NCI-H460 (cell line): ENCODE data around the gene HNF1A. TPM values are rescaled to one million over a fixed set of nuclear protein-coding genes. Genes with fewer than 3 reads are reported as not detected.
A peak's percentile ranks its signal among the peaks of the same experiment; 100 is the strongest.

Experiments
- DNase-seq: peaks from one replicate; pipeline ENCODE4 v3.0.0-alpha.2; 2016; ENCODE audit warnings: low read depth; ENCODE audit errors: extremely low read depth
- total RNA-seq: library from RNA; depleted of rRNA; stranded (reverse); fragments of >200 nt; shearing (Covaris generic); gene quantifications from 2 replicates; pipeline ENCODE4 v1.2.3, GENCODE V29; 2014

The HNF1A gene
- total RNA-seq, 1 experiment from 2014 or later = not detected

DNA sequence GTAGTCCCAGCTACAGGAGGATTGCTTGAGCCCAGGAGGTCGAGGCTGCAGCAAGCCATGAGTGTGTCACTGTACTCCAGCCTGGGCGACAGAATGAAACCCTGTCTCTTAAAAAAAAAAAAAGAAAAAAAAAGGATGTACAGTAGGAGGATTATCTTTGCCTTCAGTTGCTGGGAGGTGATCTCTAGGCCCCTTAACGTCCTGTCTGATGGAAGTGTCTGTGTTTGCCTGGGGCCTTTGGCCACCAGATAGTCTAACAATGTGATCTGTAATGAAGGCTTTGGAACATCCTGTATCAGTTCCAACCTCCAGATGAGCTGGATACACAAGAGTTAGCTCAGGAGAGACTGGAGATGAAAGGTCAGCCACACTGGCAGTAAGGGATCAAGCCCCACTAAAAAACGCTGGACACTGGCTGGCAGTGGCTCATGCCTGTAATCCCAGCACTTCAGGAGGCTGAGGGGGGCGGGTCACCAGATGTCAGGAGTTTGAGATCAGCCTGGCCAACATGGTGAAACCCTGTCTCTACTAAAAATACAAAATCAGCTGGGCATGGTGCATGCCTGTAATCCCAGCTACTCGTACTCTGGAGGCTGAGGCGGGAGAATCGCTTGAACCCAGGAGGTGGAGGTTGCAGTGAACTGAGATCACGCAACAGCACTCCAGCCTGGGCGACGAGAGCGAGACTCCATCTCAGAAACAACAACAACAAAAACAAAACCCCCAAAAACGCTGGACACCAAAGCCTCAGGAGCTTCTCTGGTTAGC is 19.0 kb upstream of the HNF1A start:
- DNase-seq = no peak

DNA sequence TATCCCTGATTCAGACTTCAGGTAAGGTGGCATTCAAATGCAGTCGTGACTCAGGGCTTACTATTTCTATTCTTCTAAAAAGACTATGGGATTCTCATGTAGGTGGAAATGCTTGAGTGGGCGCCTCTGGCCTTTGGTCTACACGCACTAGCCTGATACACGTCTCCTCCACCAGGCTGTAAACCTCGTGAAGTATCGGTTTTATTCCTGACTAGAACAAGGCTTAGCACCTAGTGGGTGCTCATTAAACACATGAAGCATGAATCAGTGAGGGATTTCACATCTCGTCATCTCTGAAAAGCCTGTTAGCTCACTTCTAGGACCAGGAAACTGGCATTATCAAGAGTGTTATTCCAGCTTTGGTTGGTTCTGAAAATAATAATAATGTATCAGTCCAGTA is 17.7 kb upstream of the HNF1A start:
- no peak for DNase-seq

DNA sequence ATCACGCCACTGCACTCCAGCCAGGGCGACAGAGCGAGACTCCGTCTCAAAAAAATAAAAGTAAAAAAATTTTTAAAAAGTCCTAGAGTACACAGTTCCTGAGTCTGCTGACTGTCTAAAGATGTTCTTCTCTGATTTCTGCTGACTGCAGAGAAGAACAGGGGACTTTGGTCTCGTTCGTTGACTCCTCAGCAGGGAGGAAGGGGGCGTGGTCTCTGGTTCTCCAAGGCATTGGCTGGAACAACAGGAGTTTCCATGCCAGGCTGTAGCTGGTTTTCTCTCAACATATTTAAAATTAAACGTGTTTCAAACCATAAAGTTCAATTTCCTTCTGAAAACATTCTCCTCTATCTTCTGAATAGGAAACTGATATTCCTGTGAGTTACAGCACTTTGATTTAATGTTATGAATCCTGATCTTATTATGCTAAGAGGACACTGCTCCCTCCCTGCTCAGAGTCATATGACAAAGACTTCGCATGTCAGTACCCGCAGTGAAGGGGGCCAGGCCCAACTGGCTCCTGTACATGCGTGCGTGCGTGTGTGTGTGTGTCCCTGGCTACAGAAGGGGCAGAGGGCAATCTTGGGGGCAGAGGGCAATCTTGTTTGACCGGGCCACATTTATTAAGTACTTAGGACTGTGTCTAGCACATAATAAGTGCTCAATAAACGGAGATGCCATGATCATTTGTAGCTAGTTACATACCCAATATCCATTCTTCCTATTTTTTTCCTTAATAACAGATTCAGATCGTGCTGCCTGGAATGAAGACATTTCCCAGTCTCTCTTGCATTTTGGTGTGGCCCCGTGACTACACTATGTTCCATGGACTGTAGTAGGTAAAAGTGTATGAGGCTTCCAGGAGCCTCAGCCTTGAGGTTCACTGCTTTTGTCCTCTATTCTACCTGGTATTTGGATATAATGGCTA is 16.5 kb upstream of the HNF1A start:
- no peak for DNase-seq

DNA sequence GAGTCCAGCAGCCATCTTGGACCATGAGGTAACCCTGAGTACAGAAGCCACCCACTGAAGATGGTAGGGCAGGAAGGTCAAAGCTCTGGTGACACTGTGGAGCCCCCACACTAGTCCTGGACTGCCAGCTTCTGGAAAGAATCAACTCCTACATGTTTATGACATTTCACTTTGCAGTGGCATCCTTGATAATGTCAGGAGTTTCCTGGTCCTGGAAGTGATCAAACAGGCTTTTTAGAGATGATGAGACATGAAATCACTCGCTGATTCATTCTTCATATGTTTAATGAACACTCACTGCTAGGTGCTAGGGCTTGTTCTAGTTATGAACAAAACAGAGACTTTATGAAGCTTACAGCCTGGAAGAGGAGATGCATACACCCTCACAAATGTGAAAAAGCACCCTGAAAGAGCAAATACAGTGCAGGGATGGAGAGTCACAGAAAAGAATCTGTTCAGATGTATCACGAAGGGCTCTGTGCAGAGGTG is 15.8 kb upstream of the HNF1A start:
- no peak for DNase-seq

DNA sequence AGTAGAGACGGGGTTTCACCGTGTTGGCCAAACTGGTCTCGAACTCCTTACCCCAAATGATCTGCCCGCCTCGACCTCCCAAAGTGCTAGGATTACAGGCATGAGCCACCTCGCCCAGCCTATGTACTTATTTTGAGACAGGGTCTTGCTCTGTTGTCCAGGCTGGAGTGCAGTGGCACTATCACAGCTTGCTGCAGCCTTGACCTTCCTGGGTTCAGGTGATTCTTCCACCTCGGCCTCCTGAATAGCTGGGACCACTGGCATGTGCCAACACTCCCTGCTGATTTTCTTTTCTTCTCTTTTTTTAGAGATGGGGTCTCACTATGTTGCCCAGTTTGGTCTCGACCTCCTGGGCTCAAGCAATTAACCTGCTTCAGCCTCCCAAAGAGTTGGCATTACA is 14.0 kb upstream of the HNF1A start:
- DNase-seq = no peak

DNA sequence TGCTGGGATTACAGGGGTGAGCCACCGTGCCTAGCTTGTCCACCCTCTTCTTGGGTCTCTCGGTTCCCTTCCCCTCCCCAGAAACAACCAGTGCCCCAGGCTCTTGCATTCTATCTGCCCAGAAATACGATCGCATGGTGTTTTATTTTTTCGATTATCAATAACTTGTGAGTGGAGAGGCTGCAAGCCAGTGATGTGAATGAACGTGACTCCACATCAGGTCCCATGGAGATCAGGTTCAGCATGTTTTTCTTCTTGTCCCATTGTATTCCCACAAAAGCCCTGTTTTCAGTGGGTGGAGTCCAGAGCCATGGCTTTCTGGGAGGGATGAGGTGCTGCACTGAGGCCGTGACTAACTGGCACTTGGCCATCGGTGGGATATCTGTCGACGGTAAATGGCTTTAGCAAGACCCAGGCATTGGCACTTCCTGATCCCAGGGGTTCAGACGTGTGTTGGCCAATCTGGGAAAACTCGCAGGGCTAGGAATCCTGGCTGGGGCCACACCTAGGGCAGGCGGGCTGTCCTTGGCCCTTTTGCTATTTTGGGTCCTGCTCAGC is 12.7 kb upstream of the HNF1A start:
- no peak for DNase-seq

DNA sequence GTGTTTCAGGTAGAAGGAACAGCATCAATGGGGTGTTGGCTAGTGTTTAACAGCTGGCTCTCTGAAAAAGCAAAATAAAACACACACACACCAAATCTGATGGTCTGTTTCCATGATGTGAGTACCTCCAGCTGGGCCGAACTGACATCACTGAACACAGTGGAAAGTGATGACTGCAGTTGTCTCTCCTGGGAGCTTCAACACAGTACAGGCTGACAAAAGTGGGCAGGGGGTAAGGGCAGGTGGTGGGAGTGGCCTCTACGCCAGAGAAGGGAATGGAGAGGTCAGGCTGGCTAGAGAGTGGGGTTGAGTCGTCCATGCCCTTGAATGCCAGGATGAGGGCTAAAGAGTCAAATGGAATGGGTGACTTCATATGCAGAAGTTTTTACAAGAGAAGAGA is 8.0 kb upstream of the HNF1A start:
- no peak for DNase-seq

DNA sequence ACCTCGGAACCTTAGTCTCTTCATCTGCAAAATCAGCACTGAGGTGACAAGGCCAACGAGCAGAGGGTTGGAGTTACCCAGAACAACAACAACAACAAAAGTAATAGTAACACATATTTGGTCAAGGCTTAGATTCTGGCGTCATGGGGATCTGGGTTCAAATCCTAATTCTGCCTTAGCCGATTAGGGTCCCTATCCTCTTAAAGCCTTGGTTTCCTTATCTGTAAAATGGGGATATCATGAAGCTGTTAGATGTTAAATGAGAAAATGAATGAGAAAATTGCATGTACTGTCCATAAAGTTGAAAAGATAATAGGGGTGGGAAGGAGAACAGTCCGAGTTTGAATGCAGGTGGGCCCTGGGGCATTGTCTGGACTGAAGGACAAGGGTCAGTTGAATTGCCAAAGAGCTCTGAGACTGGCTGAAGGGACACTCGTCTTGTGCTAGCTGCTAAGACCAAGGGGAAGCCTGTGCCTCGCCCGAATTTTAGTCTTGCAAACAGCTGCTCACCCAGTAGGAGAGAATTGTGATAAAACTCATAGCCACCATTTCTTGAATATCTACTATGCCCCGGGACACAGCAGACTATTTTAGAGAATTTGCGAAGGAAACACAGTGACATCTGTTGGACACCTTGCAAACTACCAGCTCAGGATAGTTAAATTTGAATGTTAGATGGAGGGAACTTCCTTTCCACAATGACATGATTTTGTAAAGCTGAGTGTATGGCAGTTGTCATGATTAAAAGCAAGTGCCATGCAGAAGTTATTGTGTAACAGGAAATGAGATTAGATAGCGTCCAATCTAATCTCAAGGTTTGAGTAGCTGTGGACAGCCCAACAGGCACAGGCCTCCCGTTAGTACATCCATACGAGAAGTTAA is 6.8 kb upstream of the HNF1A start:
- peak; percentile 64 for DNase-seq

DNA sequence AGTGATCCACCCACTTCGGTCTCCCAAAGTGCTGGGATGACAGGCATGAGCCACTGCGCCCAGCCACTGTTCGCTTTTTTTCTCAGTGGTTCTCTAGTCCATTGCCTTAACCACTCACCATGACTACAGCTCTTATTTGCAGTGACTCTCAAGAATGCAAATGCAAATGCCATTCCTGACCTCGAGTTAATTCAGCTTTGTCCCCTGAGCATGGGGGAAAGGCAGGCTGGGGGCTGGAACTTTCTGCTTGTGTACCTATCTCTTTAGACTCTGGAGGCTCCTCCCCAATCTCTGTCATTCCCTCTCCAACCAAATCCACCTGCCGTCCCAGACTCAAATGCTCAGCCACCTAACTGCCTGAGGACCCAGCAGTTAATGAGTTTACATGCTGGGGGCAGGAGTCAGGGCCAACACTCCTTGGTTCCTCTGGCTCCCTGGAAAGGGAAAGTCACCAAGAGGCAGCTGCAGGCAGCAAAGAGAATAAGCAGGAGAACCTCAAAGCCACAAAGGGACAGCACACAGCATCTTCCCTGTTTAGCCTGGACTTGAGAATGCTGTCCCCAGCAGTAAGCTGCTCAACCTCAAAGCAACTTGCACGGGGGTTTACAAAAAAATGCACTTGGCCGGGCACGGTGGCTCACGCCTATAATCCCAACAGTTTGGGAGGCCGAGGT is 5.3 kb upstream of the HNF1A start:
- DNase-seq = no peak

DNA sequence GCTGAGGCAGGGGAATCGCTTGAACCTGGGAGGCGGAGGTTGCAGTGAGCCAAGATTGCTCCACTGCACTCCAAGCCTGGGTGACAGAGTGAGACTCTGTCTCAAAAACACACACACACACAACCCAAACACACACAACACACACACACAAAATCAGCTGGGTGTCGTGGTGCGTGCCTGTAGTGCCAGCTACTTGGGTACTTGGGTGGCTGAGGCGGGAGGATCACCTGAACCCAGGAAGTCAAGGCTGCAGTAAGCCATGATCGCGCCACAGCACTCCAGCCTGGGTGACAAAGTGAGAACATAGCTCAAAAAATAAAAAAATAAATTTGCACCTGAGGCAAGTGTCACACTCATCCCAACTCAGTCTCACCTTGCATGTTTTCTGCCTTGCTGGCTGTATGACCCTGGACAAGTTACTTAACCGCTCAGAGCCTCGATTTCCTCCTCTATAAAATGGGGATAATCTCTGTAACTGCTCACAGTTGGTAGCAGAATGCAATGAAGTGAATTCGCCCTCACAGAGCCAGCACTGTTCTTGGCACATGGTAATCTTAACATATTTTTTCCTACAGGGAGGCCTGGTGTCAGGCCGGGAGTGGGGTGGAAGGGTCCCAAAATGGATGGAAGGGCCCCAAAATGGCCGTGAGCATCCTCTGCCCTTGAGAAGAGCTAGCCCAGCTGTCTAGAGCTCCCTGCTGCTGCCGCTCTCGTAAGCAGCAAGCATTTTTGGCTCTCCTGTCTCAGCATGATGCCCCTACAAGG is 630 bp upstream of the HNF1A start:
- DNase-seq = no peak

DNA sequence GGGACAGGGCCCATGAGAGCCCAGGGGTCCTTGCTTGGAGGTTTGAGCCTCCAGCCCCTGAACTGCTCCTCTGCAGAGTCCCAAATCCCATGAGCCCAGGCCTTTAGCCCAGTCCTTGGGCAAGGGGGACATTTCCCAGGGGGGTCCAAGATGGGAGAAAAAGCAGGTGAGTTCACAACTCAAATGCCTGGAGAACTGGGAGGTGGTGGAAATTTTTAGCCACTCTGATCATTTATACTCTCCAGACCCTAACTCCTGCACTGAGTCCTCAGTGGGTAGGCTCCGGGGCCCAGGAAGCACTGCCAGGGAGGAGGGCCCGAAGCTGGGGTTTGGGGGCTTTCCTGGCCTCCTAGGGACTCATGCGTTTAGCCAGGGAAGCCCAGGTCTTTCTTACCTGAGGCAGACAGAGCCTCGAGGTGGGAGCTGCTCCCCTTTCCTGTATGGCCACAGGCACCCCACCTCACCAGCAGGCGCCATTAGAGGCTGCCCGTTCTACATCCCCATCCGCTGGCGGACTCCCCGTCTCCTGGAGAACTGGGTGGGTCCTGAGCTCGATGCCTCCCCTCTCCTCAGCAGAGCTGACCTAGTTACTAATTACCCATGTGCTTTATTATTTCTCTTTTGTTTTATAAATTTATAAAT is 998 bp downstream of the HNF1A start:
- DNase-seq = no peak

DNA sequence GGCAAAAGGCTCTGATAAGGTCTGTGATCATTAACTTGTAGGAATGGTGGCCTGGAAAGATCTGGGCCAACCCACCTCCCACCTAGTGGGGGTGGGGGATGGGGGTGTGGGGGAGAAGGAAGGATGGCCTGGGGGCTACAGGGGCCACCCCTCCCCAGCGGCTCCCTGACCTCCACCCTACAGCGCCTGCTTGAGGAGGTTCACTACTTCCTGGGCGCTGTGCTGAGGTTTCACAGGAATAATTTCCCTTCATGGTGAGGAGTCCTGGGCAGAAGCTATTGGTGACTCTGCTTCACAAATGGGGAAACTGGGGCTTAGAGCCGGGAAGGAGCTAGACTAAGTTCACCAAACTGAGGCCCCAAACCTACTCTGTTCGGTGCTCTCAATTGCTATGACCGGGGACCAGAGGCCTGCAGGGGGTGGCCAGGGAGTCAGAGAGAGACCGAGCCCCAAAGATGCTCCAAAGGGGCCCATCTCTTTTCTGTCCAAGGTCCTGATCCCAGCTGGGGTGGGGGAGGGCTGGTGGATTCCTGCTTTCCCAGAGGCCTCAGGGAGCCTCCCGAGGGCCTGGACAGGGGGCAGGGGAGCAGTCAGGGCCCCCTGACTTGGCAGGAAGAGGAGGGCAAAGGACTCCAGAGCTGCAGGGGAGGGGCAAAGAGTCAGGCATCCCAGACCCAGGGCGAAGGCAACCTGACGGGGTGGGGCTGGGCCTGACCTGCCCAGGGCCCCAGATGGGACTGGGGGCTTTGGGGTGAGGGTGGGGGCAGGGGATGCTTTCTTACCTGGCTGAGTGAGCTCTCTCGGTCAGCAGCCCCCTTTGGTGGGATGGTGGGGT is 1.7 kb downstream of the HNF1A start:
- no peak for DNase-seq

DNA sequence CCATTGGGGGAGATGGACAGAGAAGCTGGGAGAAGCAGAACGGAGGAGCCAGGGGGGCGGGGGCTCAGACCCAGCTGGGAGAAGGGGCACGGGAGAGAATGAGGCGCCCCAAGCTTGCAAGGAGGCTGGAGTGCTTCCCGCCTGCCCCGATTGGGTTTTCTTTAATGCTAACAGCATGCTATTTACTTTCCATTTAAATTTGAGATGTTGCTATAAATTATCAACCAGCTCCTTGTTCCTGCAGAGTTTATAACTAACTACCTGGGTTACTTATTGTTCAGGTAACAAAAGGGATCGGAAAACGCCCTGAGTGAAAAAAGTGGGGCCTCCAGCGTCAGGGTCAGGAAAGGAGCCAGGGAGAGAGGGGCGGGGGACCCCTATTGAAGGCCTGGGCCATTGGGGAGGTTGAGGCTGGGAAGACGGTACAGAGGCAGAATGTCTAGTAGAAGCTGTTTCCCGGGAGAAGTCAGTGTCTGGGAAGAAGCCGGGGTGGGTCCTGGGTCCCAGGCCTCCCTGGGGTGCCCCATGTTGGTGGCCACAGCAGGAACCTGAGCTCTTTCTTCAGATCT is 2.5 kb downstream of the HNF1A start:
- no peak for DNase-seq

DNA sequence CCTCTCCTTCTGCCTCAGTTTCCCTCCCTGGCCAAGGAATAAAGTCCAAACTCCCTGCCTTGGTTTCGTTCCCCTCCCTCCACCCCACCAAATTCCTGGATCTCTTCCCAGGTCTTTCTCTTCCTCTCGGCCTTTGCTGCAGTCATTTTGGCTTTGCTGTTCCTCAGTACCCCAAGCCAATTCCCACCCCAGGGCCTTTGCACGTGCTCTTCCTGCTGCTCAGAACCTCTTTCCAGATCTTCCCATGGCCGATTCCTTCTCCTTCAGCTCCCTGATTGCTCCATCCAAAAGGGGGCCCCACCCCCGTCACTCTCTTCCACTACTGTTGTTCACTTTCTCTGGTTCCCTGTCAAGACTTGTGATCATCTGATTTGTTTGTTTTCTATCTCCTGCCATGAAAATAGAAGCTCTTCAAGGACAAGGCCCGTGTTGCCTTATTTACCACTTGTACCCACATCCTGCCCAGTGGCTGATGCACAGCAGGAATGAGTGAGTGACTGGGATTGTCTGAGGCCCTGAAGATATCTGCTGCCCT is 3.1 kb downstream of the HNF1A start:
- DNase-seq = no peak

DNA sequence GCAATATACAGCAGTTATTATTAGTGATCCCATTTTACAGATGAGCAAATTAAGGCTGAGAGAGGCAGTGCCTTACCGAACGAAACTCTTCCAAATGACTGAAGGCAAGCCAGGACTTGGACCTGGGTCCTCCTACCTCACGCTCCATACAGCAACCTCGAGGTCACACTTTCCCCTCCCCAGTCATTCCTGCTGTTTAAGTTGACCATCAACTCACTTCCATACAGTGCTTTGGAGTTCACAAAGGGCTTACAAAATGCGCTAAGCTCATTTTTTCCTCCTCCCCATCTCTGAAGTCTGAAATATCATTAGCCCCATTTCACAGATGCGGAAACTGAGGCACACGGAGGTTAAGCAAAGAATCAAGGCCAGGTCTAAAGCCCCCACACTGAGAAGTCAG is 4.3 kb downstream of the HNF1A start:
- no peak for DNase-seq

DNA sequence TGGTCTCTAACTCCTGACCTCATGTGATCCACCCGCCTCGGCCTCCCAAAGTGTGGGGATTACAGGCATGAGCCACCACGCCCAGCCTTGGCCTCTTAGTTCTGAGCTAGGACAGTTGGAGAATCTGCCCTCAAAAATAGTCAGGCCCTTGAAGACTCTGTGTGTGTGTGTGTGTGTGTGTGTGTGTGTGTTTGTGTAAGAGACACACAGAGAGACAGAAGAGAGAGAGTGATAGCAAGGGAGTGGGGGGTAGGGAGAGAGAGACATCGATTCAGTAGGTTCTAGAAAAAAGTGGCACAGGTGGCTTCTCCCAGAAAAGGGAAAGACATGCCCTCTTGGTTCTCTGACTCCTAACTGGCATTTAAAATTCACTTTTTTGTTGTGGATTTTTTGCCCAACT is 5.4 kb downstream of the HNF1A start:
- no peak for DNase-seq

DNA sequence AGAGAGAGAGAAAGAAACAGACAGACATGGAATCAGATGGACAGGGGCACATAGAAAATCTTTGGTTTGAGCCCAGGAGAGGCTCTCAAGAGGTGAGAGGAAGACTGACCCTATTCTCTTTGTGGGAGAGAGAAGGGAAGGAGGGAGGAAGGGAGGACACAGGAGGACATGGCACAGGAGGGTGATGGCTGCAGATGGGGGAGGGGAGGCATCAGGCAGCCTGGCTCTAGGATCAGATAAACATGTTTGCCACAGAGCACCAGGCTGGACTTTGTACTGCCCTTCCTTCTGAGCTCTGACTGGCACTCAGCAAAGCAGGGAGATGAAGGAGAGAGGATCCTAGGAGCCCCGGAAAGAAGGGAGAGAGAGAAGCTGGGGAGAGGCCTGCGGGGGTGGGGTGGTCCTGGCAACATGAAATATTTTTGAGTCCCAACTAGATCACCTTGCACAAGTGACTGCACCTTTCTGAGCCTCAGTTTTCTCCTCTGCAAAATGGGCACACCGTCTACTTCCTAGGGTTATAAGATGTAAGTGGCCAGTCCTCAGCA is 6.1 kb downstream of the HNF1A start:
- DNase-seq = no peak
